Measurements from ENCODE around the gene ERBB2. TPM values are rescaled to one million over a fixed set of nuclear protein-coding genes. Genes with fewer than 3 reads are reported as not detected.

Gene ERBB2
- total and polyA plus RNA-seq, 9 of the 15 experiments (the other 6 are each of a cell fraction or from before 2014, with no cell fraction given), result 0.74 to 5.6 (median 3.3) TPM

DNA sequence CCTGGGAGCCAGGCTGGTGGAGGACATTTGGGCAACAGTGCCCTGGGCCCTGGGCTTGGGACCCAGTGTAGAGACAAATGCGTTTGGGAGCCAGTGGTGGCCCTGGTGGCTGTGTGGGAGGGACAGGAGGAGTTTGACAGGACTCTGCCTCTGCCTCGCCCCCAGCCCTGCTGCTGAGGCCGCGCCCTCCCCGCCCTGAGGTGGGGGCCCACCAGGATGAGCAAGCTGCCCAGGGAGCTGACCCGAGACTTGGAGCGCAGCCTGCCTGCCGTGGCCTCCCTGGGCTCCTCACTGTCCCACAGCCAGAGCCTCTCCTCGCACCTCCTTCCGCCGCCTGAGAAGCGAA lies 46.6 kb upstream of the ERBB2 start:
- ChIA-PET POLR2A (interaction anchor here (0.9 to 1.4 kb wide), 4 partner anchors 8 to 20 kb away, joined by 3 to 9 read pairs (median 4); partner anchors contain the start of gene TCAP), CTCF (ENCODE audit: low intra/inter-chr PET ratio) (interaction anchor here (0.6 to 3.3 kb wide), 3 partner anchors 10 to 77 kb away, joined by 3 to 38 read pairs (median 4); no protein-coding TSS in a partner anchor)
- Histone ChIP-seq H3K4me1 (replicated peaks in 1 of 2; ENCODE audit: control insufficient read depth in 2 of 2, insufficient read depth in 2 of 2, low read length in 2 of 2) (peaks cover 53 to 56% of the 10 kb centered on the region in 2 experiments), H3K9me1 (ENCODE audit: control insufficient read depth, insufficient read depth, low read length) (no peaks in the 10 kb centered on the region), H3K36me3 (ENCODE audit: control insufficient read depth, insufficient read depth, low read length) (peaks cover 45% of the 10 kb centered on the region), H3K9ac (ENCODE audit: insufficient read depth in 1 of 2, low read depth in 2 of 2, low read length in 2 of 2) (peak overlapping the region in 1 of 2 experiments; percentile 89; a peak in 2 of 4 replicates), H3K4me2 (ENCODE audit: insufficient read depth, low read length) (peak overlapping the region; percentile 12; the same call in 1 of the 2 replicates), H2AFZ (ENCODE audit: low read depth, low read length) (no peak overlapping the region), H3K4me3 (no peak overlapping the region), H3K27ac (ENCODE audit: extremely low read depth, low read depth, low read length) (no peak overlapping the region; the same call in 2 of the 3 replicates), H4K20me1 (replicated peaks; ENCODE audit: control insufficient read depth, insufficient read depth, low read length) (no peaks in the 10 kb centered on the region), H3K27me3 (ENCODE audit: control insufficient read depth in 2 of 2, insufficient read depth in 2 of 2, low read length in 2 of 2) (no peaks in the 10 kb centered on the region), H3K79me2 (ENCODE audit: control insufficient read depth, insufficient read depth, low read length) (peaks cover 52% of the 10 kb centered on the region), H3K9me3 (replicated peaks; ENCODE audit: control insufficient read depth, insufficient read depth, low read depth, low read length) (no peaks in the 10 kb centered on the region)
- no TSS peak for BruUV-seq (replicated peaks)
- DNase-seq (ENCODE audit: extremely low read depth in 1 of 4, low spot score in 3 of 4), result peak; percentile 61 to 66 (median 64)
- intact Hi-C loops (cut with micrococcal nuclease) (no loop called here), in situ Hi-C loops (cut with MboI) (no loop called here)
- no peak for FAIRE-seq
- 0% methylated on average over 4 of the region's 12 CpGs for WGBS (ENCODE audit: insufficient coverage, low coverage, missing lambda C conversion rate)
- peak; percentile 57 for ATAC-seq
- TF ChIP-seq POLR2G (IDR thresholded peaks at IDR 0.05; ENCODE audit: low read depth, low read length) (0 out of 2 replicates have a peak, but pooled peaks have one; percentile 21), PHF20 (IDR thresholded peaks at IDR 0.05; ENCODE audit: partially characterized antibody) (no peak), PHB2 (IDR thresholded peaks at IDR 0.05; ENCODE audit: low read depth) (no peak), MLX (CRISPR knock-in tag; conservative IDR thresholded peaks at IDR 0.05) (no peak), JUNB (CRISPR knock-in tag; conservative IDR thresholded peaks at IDR 0.05) (no peak), DDX20 (tag; IDR thresholded peaks at IDR 0.05; ENCODE audit: low read depth) (no peak), MAZ (CRISPR knock-in tag; conservative IDR thresholded peaks at IDR 0.05 in 1 of 2, IDR thresholded peaks at IDR 0.05 in 1 of 2) (peak in 1 of 2 experiments; percentile 9; a peak in 1 of 4 replicates), ATF4 (CRISPR knock-in tag; IDR thresholded peaks at IDR 0.05) (no peak), ZNF584 (CRISPR knock-in tag; IDR thresholded peaks at IDR 0.05; ENCODE audit: low read depth) (no peak), E2F4 (CRISPR knock-in tag; IDR thresholded peaks at IDR 0.05; ENCODE audit: low read depth) (no peak), PREB (CRISPR knock-in tag; IDR thresholded peaks at IDR 0.05) (no peak), ZKSCAN8 (CRISPR knock-in tag; IDR thresholded peaks at IDR 0.05) (no peak), EGR1 (conservative IDR thresholded peaks at IDR 0.05) (peak; percentile 17; the same call in 1 of the 2 replicates), RAD51 (IDR thresholded peaks at IDR 0.05; ENCODE audit: borderline replicate concordance, low read depth) (no peak), HMGN3 (IDR thresholded peaks at IDR 0.05; ENCODE audit: borderline replicate concordance, extremely low read depth, insufficient read length, low read depth, low read length) (peak; percentile 39)
- TF ChIP-seq, protein P1, sequence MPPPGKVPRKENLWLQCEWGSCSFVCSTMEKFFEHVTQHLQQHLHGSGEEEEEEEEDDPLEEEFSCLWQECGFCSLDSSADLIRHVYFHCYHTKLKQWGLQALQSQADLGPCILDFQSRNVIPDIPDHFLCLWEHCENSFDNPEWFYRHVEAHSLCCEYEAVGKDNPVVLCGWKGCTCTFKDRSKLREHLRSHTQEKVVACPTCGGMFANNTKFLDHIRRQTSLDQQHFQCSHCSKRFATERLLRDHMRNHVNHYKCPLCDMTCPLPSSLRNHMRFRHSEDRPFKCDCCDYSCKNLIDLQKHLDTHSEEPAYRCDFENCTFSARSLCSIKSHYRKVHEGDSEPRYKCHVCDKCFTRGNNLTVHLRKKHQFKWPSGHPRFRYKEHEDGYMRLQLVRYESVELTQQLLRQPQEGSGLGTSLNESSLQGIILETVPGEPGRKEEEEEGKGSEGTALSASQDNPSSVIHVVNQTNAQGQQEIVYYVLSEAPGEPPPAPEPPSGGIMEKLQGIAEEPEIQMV (tag; conservative IDR thresholded peaks at IDR 0.05; ENCODE audit: low read depth), result no peak
